Ovary (tissue), 9 donors: ENCODE results near the gene R3HCC1L. TPM values are rescaled to one million over a fixed set of nuclear protein-coding genes. Genes with fewer than 3 reads are reported as not detected.

Experiments used
- DNase-seq, 5 donors: peaks; one replicate each; pipeline ENCODE4 v3.0.0-alpha.2; 2019 to 2020
- H3K27ac ChIP-seq, 2 donors: fragments of 200-600 bp; one replicate each; pipeline versions ENCODE4 v1.5.1 to v1.8.0; 2019 to 2022
- H3K27me3 ChIP-seq: fragments of 200-600 bp; one replicate; pipeline ENCODE4 v1.8.0; 2022
- H3K36me3 ChIP-seq: fragments of 200-600 bp; sonication (generic); one replicate; pipeline ENCODE4 v1.5.1; 2019
- H3K4me1 ChIP-seq: one replicate; pipeline ENCODE4 v1.8.1; 2013; ENCODE audit warnings: mild to moderate bottlenecking, moderate library complexity; ENCODE audit not compliant: insufficient read depth
- H3K4me3 ChIP-seq: fragments of 200-600 bp; sonication (generic); one replicate; pipeline ENCODE4 v1.5.1; 2017
- H3K9me3 ChIP-seq, 2 donors: fragments of 200-600 bp in 1 of 2; sonication (generic) in 1 of 2; one replicate each; pipeline versions ENCODE4 v1.5.1 to v1.8.1; 2013 to 2019; ENCODE audit warnings: mild to moderate bottlenecking in 1 of 2, moderate library complexity in 1 of 2
- EP300 ChIP-seq: sonication (generic); formaldehyde crosslinking; IDR thresholded peaks from one replicate; pipeline ENCODE4 v1.6.1; 2017; ENCODE audit warnings: antibody characterized with exemption
- POLR2A ChIP-seq: fragments of 450-650 bp; IDR thresholded peaks from one replicate; pipeline ENCODE4 v1.6.1; 2017; ENCODE audit warnings: antibody characterized with exemption, mild to moderate bottlenecking, moderate library complexity
- WGBS, 3 donors: extraction: QIAGEN DNeasy Blood & Tissue Kit in 1 of 3; methylation state at CpG; one replicate each; pipeline versions ENCODE4 v1.1.5 to v1.1.7; 2013 to 2017; 5-methylcytosine and 5-hydroxymethylcytosine counted together
- intact Hi-C, 4 donors: fragments of 100-400 bp; cut with DNase I; formaldehyde crosslinking; loops; one replicate each; pipeline versions ENCODE4 v1.11.0 to v1.15.1; 2022 to 2023
- polyA plus RNA-seq, 2 donors: library from polyadenylated mRNA; stranded (reverse); fragments of 200-250 nt in 1 of 2; fragments of 350-450 nt in 1 of 2; fragmentation: Illumina TruSeq in 1 of 2; extraction: RNeasy Lipid Tissue Mini Kit (QIAGEN cat#74804) in 1 of 2; gene quantifications; one replicate each; pipeline ENCODE4 v1.2.3, GENCODE V29; 2013 to 2014
- total RNA-seq, 7 donors: library from RNA; depleted of rRNA in 2 of 7; stranded (reverse); fragments of >200 nt in 2 of 7; fragmentation: NEBNext Ultra II Directional in 3 of 7; extraction: Animal tissue kit (Norgen Biotek cat#: 25700) in 3 of 7; gene quantifications; one replicate each; pipeline versions ENCODE4 v1.1.0 to v1.2.4, GENCODE V29; 2016 to 2023
- TF ChIP-seq, protein P1 (sequence below), 3 donors: fragments of 450-650 bp in 2 of 3; fragments of 200-600 bp in 1 of 3; IDR thresholded peaks; one replicate each; pipeline versions ENCODE4 v1.5.1 to v1.8.0; 2016 to 2022; ENCODE audit warnings: antibody characterized with exemption in 3 of 3, mild to moderate bottlenecking in 1 of 3
- donor health status: DM: no; HTN: no; CAD: no; lungs with moderate emphysema.
- donor health status: DM: no; HTN: no; CAD: no.
- donor health status: Bipolar disorder and iron deficiency.
- donor health status: DM: yes; HTN: yes; CAD: no.
- donor health status: DM: no; HTN: no; CAD: no.
- donor health status: DM: yes; HTN: yes; CAD: no.

The R3HCC1L gene
- total and polyA plus RNA-seq, 9 donors, result 7.4 to 10.8 (median 9.1) TPM

DNA sequence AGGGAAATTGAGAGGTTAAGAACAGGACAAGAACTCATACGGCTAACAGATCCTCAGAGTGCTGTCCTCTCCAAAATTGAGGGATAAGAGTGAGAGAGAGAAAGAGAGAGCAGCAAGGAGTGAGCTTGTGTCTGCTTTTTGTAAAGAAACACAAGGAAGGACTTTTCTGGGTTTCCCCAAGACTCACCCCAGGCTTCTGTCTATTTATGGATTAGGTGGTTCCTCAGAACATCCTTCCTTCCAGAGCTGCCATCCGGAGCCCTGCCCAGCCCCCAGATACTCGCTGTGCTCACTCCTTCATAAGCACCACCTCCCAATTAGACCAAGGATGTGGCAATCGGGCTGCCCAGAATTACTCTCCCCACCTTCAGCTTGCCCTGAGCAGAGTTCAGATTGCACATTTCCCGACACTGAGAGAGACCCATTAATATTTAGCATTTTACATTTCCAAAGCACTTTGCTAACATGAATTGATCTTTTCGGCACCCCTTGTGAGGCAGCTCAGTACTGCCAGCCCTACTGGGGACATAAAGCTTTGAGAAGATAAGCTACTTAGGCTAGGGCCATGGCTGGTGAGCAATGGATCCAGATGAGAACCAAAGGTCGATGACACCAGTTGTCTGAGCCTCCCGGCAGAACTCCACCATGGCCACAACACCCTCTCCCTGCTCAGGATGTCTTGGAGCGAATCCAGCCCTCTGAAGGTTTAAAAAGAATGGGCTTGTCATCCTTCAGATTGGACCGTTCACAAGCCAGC lies 19.2 kb upstream of the R3HCC1L start:
- H3K27me3 ChIP-seq, result no peaks in the 10 kb centered on the region
- no peak for DNase-seq
- intact Hi-C loops, result no loop called here
- H3K4me3 ChIP-seq, result no peak overlapping the region
- H3K4me1 ChIP-seq, result no peaks in the 10 kb centered on the region
- 49 to 60% (median 51%) methylated on average over 10 of the region's 10 CpGs for WGBS, 3 donors
- TF ChIP-seq EP300 (no peak), POLR2A (no peak)
- TF ChIP-seq, protein P1, sequence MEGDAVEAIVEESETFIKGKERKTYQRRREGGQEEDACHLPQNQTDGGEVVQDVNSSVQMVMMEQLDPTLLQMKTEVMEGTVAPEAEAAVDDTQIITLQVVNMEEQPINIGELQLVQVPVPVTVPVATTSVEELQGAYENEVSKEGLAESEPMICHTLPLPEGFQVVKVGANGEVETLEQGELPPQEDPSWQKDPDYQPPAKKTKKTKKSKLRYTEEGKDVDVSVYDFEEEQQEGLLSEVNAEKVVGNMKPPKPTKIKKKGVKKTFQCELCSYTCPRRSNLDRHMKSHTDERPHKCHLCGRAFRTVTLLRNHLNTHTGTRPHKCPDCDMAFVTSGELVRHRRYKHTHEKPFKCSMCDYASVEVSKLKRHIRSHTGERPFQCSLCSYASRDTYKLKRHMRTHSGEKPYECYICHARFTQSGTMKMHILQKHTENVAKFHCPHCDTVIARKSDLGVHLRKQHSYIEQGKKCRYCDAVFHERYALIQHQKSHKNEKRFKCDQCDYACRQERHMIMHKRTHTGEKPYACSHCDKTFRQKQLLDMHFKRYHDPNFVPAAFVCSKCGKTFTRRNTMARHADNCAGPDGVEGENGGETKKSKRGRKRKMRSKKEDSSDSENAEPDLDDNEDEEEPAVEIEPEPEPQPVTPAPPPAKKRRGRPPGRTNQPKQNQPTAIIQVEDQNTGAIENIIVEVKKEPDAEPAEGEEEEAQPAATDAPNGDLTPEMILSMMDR (IDR thresholded peaks at IDR 0.05), result no peak
- H3K36me3 ChIP-seq, result no peaks in the 10 kb centered on the region
- no peak overlapping the region for H3K27ac ChIP-seq
- no peaks in the 10 kb centered on the region for H3K9me3 ChIP-seq

DNA sequence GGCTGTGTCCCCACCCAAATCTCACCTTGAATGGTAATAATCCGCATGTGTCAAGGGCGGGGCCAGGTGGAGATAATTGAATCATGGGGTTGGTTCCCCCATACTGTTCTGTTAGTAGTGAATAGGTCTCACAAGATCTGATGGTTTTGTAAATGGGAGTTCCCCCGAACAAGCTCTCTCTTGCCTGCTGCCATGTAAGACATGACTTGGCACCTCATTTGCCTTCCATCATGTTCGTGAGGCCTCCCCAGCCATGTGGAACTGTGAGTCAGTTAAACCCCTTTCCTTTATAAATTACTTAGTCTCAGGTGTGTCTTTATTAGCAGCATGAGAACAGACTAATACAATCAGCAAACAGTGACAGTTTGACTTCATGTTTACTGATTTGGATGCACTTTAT lies 14.6 kb upstream of the R3HCC1L start:
- TF ChIP-seq EP300 (no peak), POLR2A (no peak)
- TF ChIP-seq, protein P1 (IDR thresholded peaks at IDR 0.05), result no peak
- no peaks in the 10 kb centered on the region for H3K36me3 ChIP-seq
- no peaks in the 10 kb centered on the region for H3K4me1 ChIP-seq
- H3K27me3 ChIP-seq, result no peaks in the 10 kb centered on the region
- intact Hi-C loops, result no loop called here
- no peak for DNase-seq
- no peaks in the 10 kb centered on the region for H3K9me3 ChIP-seq
- 83 to 90% (median 86%) methylated on average over 4 of the region's 4 CpGs for WGBS, 3 donors
- H3K4me3 ChIP-seq, result no peak overlapping the region
- no peak overlapping the region for H3K27ac ChIP-seq

DNA sequence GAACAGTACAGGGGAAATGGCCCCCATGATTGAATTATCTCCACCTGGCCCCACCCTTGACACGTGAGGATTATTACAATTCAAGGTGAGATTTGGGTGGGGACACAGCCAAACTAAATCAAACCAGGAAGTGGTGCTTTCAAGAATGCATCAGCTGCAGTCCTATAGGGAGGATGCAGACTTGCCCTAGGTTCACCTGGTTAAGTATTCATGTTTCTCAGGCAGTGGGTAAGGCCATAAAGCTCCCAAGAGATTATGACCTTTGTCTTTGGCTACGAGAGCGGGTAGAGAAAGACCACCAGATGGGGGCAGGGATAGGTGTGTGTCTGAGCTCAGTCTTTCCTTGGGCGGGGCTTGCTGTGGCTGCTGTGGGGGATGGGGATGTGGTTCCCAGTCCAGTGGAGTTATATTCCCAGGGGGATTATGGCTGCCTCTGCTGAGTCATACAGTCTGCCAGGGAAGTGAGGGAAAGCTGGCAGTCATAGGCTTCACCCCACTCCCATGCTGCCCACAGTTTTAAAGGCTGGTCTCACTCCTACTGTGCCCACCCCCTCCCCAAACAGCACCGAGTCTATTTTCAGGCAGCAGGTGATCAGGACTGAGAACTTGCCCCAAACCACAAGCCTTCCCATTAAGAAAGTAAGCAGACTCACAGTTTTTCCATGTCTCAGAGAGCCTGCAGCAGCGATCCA lies 8.4 kb upstream of the R3HCC1L start:
- DNase-seq, result no peak
- Histone ChIP-seq H3K27ac (no peak overlapping the region), H3K9me3 (no peaks in the 10 kb centered on the region), H3K36me3 (no peaks in the 10 kb centered on the region), H3K27me3 (no peaks in the 10 kb centered on the region), H3K4me1 (no peaks in the 10 kb centered on the region), H3K4me3 (no peak overlapping the region)
- TF ChIP-seq POLR2A, result no peak
- no peak for TF ChIP-seq EP300
- TF ChIP-seq, protein P1 (IDR thresholded peaks at IDR 0.05), result no peak
- 78 to 80% (median 78%) methylated on average over 6 of the region's 6 CpGs for WGBS, 3 donors
- intact Hi-C loops, result no loop called here

DNA sequence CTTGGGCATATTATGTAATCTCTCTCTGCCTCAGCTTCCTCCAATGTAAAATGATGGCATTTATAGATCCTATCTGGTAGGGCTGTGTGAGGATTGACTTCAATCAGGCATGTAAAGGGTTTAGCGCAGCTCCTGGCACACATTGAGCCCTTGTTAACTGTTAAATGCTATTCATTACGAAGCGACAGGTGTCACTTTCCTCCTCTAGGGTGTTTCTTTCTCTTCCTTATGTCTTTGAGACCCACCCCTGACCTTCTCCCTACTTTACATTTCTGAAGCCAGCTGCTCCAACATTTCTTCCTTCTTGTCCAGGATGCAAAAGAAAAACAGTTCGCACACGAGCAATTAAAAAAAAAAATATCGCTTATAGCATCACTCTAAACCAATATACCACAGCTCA lies 5.7 kb upstream of the R3HCC1L start:
- TF ChIP-seq POLR2A, result no peak
- no peak for TF ChIP-seq EP300
- TF ChIP-seq, protein P1 (IDR thresholded peaks at IDR 0.05), result no peak
- intact Hi-C loops, result no loop called here
- no peaks in the 10 kb centered on the region for H3K9me3 ChIP-seq
- H3K4me1 ChIP-seq, result no peaks in the 10 kb centered on the region
- no peaks in the 10 kb centered on the region for H3K36me3 ChIP-seq
- DNase-seq, result no peak
- WGBS, 3 donors, result 68 to 74% (median 69%) methylated on average over 6 of the region's 6 CpGs
- no peak overlapping the region for H3K4me3 ChIP-seq
- H3K27me3 ChIP-seq, result no peaks in the 10 kb centered on the region
- no peak overlapping the region for H3K27ac ChIP-seq
